Activated naive CD4-positive, alpha-beta T cell treated with anti-CD3 and anti-CD28 coated beads for 36 hours (primary cell): ENCODE measurements around the gene TRAF5. TPM values are rescaled to one million over a fixed set of nuclear protein-coding genes. Genes with fewer than 3 reads are reported as not detected.

ENCODE experiments used
- CTCF ChIA-PET: fragments of 350-600 bp; sonication (Branson Sonifier 250); formaldehyde crosslinking; loops from one replicate; lab custom pipeline; 2021; ENCODE audit warnings: antibody characterized with exemption; lab: Charles Lee
- DNase-seq: peaks from one replicate; pipeline ENCODE4 v3.0.0-alpha.2; 2020
- H3K27ac Mint-ChIP-seq: one replicate; pipeline ENCODE4 v1.8.0; 2021; ENCODE audit warnings: mild to moderate bottlenecking, mixed read lengths
- H3K27me3 Mint-ChIP-seq: one replicate; pipeline ENCODE4 v1.8.0; 2021; ENCODE audit warnings: low read depth, mixed read lengths
- H3K36me3 Mint-ChIP-seq: one replicate; pipeline ENCODE4 v1.8.0; 2021; ENCODE audit warnings: low read depth, mixed read lengths
- H3K4me1 Mint-ChIP-seq: one replicate; pipeline ENCODE4 v1.8.0; 2021; ENCODE audit warnings: low read depth, mixed read lengths
- H3K4me3 Mint-ChIP-seq: one replicate; pipeline ENCODE4 v1.8.0; 2021; ENCODE audit warnings: mild to moderate bottlenecking, moderate library complexity, mixed read lengths
- H3K9me3 Mint-ChIP-seq: one replicate; pipeline ENCODE4 v1.8.0; 2021; ENCODE audit warnings: mixed read lengths
- intact Hi-C: fragments of 100-400 bp; cut with micrococcal nuclease; formaldehyde crosslinking; loops from one replicate; pipeline ENCODE4 v1.15.1; 2023
- total RNA-seq, 2 experiments: library from RNA; stranded (reverse); gene quantifications; one replicate each; pipeline ENCODE4 v1.2.3, GENCODE V29; 2021

The TRAF5 gene
- total RNA-seq, 2 experiments from 2014 or later, result 16.1 to 18.8 TPM

DNA sequence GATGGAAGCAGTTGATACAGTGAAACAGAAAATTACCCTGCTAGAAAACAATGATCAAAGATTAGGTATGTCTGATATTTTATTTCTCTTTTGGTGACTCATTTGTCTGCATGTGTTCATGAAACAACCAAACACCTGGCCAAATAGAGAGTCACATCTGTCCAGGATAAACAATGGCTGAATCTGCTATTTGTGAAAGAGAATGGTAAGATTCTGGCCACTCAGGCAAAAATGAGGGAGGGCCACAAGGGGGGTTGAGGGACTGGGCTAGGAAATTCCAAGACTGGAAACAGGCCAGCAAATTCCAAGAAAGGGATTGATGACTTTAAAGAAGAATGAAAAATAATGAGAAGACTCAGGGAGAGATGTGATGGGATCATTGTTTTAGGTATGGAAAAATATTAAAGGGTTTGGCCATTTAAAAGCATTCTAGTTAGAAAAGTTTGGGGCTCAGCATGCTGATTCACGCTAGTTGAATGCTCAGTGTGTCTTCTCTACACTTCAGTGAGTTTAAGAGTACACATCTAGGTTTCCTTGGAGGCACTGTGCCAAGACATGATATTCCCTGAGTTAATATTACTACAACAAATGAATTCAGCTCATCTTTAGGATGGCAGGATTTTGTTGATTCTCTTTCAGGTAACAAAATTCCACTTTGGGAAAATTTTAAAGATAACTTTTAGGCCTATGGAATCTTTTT, 44.9 kb downstream of the TRAF5 start:
- peaks cover 2% of the 10 kb centered on the region for H3K4me1 Mint-ChIP-seq
- no peaks in the 10 kb centered on the region for H3K9me3 Mint-ChIP-seq
- CTCF ChIA-PET, result interaction anchor here (0.8 kb wide), 1 partner anchor 98 kb away, joined by 3 read pairs; no protein-coding TSS in a partner anchor
- H3K27ac Mint-ChIP-seq, result peak overlapping the region; percentile 48
- no peak overlapping the region for H3K4me3 Mint-ChIP-seq
- no peak for DNase-seq
- H3K36me3 Mint-ChIP-seq, result peaks cover 9% of the 10 kb centered on the region
- intact Hi-C loops, result no loop called here
- no peaks in the 10 kb centered on the region for H3K27me3 Mint-ChIP-seq

DNA sequence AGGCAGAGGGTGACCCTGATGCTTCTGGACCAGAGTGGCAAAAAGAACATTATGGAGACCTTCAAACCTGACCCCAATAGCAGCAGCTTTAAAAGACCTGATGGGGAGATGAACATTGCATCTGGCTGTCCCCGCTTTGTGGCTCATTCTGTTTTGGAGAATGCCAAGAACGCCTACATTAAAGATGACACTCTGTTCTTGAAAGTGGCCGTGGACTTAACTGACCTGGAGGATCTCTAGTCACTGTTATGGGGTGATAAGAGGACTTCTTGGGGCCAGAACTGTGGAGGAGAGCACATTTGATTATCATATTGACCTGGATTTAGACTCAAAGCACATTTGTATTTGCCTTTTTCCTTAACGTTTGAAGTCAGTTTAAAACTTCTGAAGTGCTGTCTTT, 45.8 kb downstream of the TRAF5 start:
- Mint-ChIP-seq H3K9me3 (no peaks in the 10 kb centered on the region), H3K4me1 (peaks cover 10% of the 10 kb centered on the region), H3K36me3 (peaks cover 7% of the 10 kb centered on the region), H3K27me3 (no peaks in the 10 kb centered on the region), H3K27ac (no peak overlapping the region), H3K4me3 (no peak overlapping the region)
- intact Hi-C loops, result no loop called here
- CTCF ChIA-PET, result interaction anchor here (0.8 kb wide), 1 partner anchor 97 kb away, joined by 3 read pairs; no protein-coding TSS in a partner anchor
- DNase-seq, result no peak

DNA sequence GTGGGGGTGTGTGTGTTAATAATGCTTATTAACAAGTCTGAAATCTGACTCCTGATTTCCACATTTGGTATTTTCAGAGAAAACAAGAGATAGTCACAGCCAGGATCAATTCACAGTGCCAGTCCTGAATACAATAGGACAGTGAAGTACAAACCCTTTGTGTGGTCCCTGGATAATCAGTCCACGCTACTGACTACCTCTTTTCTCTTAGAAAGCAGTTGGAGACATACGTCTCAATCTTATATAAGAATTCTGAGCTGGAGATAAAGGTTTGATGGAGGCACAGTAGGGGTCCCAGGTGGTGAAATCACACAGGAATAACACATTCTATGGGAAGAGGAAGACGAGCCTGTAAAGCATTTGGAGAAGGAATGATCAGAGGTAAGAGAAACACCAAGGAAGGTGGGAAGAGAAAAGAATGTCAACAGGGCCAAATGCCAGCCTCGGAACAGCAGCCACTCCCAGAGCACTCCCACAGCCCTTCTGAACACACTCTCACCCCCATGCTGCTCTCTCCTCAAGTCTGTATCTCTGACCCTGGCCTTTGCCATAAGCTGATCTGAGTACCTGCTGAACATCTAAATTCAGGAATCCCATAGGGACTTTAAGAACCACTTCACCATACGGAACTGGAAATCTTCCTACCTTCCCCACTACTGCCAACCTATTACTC, 48.6 kb downstream of the TRAF5 start:
- CTCF ChIA-PET, result interaction anchor here (0.6 kb wide), 1 partner anchor 85 kb away, joined by 3 read pairs; no protein-coding TSS in a partner anchor
- no peaks in the 10 kb centered on the region for H3K9me3 Mint-ChIP-seq

DNA sequence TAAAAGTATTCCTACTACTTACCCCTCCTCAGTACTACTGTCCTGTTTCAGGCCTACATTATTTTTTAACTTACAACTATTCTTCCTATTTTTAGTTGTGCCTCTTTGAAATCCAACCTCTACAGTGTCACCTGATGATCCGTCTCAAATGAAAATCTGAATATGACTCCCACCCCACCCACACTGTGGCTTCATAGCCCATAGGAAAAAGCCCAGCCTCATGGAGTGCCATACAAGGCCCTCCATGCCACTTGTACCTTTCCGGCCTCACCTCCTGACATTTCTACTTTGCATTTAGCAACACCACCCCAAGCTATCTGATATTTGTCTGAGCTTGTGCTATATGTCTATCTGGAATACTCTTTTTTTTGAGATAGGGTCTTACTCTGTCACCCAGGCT, 49.3 kb downstream of the TRAF5 start:
- no peak for DNase-seq
- CTCF ChIA-PET, result no interaction called here
- H3K4me3 Mint-ChIP-seq, result no peak overlapping the region
- peaks cover 36% of the 10 kb centered on the region for H3K4me1 Mint-ChIP-seq
- H3K27me3 Mint-ChIP-seq, result no peaks in the 10 kb centered on the region
- H3K36me3 Mint-ChIP-seq, result peaks cover 5% of the 10 kb centered on the region
- no peaks in the 10 kb centered on the region for H3K9me3 Mint-ChIP-seq
- H3K27ac Mint-ChIP-seq, result no peak overlapping the region
- intact Hi-C loops, result no loop called here

More for the DNA sequence above, 48.6 kb downstream of the TRAF5 start:
- no peak overlapping the region for H3K27ac Mint-ChIP-seq
- no peaks in the 10 kb centered on the region for H3K27me3 Mint-ChIP-seq
- no peak overlapping the region for H3K4me3 Mint-ChIP-seq
- peaks cover 5% of the 10 kb centered on the region for H3K36me3 Mint-ChIP-seq
- peaks cover 34% of the 10 kb centered on the region for H3K4me1 Mint-ChIP-seq
- intact Hi-C loops, result no loop called here
- DNase-seq, result no peak

DNA sequence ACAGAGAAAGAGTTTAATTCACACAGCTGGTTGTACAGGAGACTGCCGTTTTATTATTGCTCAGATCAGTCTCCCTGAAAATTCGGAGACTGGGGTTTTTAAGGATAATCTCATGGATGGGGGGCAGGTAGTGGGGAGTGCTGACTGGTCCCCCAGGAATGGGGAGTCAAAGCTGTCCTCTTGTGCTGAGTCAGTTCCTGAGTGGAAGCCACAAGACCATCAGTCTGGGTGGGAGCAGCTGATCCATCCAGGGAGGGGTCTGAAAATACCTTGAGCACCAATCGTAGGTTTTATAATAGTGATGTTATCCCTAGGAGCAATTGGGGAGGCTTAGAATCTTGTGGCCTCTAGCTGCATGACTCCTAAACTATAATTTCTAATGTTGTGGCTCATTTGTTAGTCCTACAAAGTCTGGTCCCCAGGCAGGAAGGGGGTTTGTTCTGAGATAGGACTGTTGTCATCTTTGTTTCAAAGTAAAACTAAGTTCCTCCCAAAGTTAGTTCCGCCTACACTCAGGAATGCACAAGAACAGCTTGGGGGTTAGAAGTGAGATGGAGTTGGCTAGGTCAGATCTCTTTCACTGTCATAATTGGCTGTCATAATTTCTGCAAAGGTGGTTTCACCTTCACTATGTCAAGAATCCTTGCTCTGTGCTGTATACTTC, 50.3 kb downstream of the TRAF5 start:
- CTCF ChIA-PET, result no interaction called here
- intact Hi-C loops, result no loop called here
- H3K36me3 Mint-ChIP-seq, result peaks cover 5% of the 10 kb centered on the region

DNA sequence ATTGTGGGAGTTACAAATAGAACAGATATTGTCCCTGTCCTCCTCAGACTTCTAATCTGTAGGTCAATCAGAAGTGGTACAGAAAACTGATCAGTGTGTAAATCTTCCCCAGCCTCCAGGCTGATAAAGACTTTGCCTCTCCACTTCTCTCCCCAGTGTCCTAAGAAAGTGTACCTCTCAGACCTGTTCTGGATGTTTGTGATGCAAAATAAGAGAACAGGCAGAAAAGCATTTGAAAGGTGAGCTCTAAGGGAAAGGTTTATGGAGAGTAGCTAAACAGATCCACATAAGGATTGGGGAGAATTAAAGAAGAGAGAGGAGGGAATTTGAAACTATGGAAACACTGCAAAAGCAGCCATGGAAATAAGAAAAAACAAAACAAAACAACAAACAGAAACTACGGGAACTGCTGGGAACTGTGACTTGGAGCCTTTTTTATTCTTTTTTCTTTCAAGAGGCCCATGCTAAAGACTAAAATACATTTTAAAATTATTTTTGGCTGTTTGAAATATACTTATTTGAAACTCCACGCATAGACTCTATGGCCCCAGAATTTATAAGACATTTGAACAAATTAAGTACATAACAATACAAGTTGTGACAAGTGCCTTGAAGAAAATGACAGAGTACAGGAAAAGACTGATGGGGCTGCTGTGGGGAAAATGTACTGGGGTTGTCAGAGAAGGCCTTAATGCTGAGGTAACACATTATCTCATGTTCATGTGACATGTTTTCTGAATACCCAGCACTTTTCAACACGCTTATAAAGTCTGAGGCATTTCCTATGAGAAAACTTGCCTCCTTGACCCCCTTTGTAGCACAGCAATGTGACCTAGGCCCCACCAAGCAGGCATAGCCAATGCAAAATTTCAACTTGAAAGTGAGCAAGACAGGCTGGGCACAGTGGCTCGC, 51.2 kb downstream of the TRAF5 start:
- Mint-ChIP-seq H3K4me1 (peaks cover 49% of the 10 kb centered on the region), H3K36me3 (peaks cover 5% of the 10 kb centered on the region), H3K27me3 (no peaks in the 10 kb centered on the region), H3K27ac (peak overlapping the region; percentile 0), H3K9me3 (no peaks in the 10 kb centered on the region), H3K4me3 (no peak overlapping the region)
- intact Hi-C loops, result no loop called here
- CTCF ChIA-PET, result interaction anchor here (0.6 to 1.8 kb wide), 2 partner anchors 54 to 103 kb away, joined by 3 to 5 read pairs; no protein-coding TSS in a partner anchor
- no peak for DNase-seq

More for the DNA sequence above, 50.3 kb downstream of the TRAF5 start:
- Mint-ChIP-seq H3K9me3 (no peaks in the 10 kb centered on the region), H3K4me3 (no peak overlapping the region), H3K27ac (peak overlapping the region; percentile 0), H3K27me3 (no peaks in the 10 kb centered on the region), H3K4me1 (peaks cover 44% of the 10 kb centered on the region)
- DNase-seq, result no peak

DNA sequence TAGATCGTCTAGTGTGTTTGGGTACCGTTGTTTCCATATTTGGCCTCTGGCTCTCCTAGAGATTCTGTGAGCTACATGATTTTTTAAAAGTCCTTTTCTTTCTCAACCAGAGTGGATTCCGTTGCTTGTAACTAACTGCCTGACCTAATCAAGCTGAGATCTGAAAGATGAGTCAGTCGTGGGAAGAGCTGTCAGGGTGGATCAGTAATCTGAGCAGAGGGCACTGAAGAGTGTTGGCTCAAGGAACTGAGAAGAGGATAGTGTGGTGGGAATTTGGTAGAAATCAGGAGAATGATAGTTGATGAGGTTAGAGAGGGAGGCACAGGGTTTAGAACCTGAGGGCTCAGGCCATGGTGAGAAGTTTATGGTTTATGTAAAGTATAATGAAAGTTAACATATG, 52.2 kb downstream of the TRAF5 start:
- Mint-ChIP-seq H3K9me3 (no peaks in the 10 kb centered on the region), H3K4me3 (no peak overlapping the region), H3K4me1 (peaks cover 54% of the 10 kb centered on the region), H3K36me3 (peaks cover 5% of the 10 kb centered on the region), H3K27me3 (no peaks in the 10 kb centered on the region), H3K27ac (no peak overlapping the region)
- intact Hi-C loops, result no loop called here
- CTCF ChIA-PET, result interaction anchor here (0.6 to 1.8 kb wide), 2 partner anchors 55 to 102 kb away, joined by 3 to 5 read pairs; no protein-coding TSS in a partner anchor
- DNase-seq, result no peak

DNA sequence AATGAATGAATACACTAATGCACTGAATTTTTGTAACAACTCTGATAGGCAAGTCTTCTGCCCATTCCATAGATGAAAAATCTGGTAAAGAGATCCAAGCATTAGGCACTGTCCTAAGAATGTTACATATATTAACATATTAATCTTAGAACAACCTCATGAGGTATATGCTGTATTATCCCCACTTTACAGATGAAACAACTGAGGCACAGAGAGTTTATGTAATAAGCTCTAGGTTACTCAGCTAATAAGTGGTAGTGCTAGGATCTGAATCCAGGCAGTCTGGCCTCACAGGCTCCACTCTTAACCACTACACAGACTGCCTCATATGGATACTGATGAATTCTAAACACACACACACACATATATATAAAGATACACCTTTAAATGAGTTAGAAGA, 52.8 kb downstream of the TRAF5 start:
- H3K27me3 Mint-ChIP-seq, result no peaks in the 10 kb centered on the region
- intact Hi-C loops, result no loop called here
- no peaks in the 10 kb centered on the region for H3K9me3 Mint-ChIP-seq
- no peak overlapping the region for H3K27ac Mint-ChIP-seq
- H3K4me1 Mint-ChIP-seq, result peaks cover 54% of the 10 kb centered on the region
- H3K36me3 Mint-ChIP-seq, result peaks cover 3% of the 10 kb centered on the region
- no peak for DNase-seq
- H3K4me3 Mint-ChIP-seq, result no peak overlapping the region
- CTCF ChIA-PET, result interaction anchor here (1.8 kb wide), 2 partner anchors 12 to 56 kb away, joined by 4 to 5 read pairs; no protein-coding TSS in a partner anchor

DNA sequence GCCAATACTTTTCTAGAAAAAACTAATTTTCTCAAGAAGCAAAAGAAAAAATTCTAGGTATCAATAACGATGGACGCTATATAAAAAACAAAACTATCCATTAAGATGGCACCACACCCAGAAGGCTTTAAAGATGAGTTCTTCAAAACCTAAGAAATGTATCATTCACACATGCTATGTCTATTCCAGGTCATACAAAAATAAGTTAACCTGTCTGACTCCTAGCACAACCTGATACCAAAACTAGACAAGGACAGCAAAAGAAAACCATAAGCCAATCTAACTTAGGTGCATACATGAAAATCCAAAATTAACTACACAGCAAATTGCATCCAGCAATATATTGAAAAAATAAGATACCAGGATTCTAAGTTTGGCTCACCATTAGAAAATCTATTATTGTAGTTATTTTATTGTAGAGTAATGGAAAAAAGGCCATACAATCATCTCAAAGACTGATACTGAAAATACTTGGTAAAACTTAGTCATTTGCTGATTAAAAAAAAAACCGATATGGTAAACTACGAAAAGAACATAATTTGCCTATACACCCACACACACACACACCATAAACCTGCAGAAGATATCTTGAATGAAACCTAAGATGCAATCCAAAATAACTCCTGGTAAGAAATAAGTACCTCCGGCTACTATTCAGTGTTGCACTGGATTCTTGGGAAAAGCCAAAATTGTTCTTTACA, 55.0 kb downstream of the TRAF5 start:
- no peak for DNase-seq
- peak overlapping the region; percentile 89 for H3K4me3 Mint-ChIP-seq
- intact Hi-C loops, result loop anchor here (1.0 to 5.0 kb wide), 9 partner anchors 29 to 934 kb away; partner anchors contain the start of gene SLC30A1
- H3K27me3 Mint-ChIP-seq, result no peaks in the 10 kb centered on the region
- no peaks in the 10 kb centered on the region for H3K36me3 Mint-ChIP-seq
- CTCF ChIA-PET, result interaction anchor here (1.0 kb wide), 1 partner anchor 59 kb away, joined by 3 read pairs; no protein-coding TSS in a partner anchor
- peak overlapping the region; percentile 44 for H3K27ac Mint-ChIP-seq
- no peaks in the 10 kb centered on the region for H3K9me3 Mint-ChIP-seq
- peaks cover 52% of the 10 kb centered on the region for H3K4me1 Mint-ChIP-seq

DNA sequence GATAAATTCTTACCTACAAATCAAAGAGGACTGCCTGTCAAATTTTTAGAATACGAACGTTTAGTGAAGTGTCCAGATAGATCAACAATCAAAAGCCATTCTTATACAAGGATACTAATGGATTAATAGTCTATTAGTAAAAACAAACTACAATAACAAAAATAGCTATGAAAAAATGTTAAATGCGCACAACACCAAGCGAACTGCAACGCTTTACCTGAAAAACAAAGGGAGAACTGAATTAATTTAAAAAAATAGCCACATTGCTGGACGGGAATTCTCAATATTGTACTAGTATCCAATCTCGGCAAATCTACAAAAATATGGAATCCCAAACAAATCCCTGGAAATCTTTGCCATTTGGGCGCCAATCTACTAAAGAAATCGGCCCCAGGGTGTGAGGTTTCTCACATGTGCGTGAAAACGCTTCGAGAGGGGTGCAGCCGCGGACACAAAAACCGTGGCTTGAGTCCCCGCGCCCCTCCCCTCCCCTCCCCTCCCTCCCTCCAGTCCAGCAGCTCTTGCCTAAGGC, 55.6 kb downstream of the TRAF5 start:
- Mint-ChIP-seq H3K9me3 (no peaks in the 10 kb centered on the region), H3K27ac (peak overlapping the region; percentile 92), H3K4me1 (peaks cover 45% of the 10 kb centered on the region), H3K27me3 (no peaks in the 10 kb centered on the region), H3K36me3 (no peaks in the 10 kb centered on the region), H3K4me3 (peak overlapping the region; percentile 89)
- CTCF ChIA-PET, result interaction anchor here (1.0 to 1.8 kb wide), 2 partner anchors 59 to 94 kb away, joined by 3 to 4 read pairs; no protein-coding TSS in a partner anchor
- no peak for DNase-seq
- intact Hi-C loops, result loop anchor here (1.0 to 5.0 kb wide), 8 partner anchors 29 to 935 kb away; partner anchors contain the start of gene SLC30A1
